NCI-H128 (cell line): ENCODE results near the gene NOS3.

Experiments
- DNase-seq: peaks from one replicate; lab custom pipeline; 2025; ENCODE audit not compliant: unreplicated experiment; lab: John Stamatoyannopoulos, UW

NOS3 gene

DNA sequence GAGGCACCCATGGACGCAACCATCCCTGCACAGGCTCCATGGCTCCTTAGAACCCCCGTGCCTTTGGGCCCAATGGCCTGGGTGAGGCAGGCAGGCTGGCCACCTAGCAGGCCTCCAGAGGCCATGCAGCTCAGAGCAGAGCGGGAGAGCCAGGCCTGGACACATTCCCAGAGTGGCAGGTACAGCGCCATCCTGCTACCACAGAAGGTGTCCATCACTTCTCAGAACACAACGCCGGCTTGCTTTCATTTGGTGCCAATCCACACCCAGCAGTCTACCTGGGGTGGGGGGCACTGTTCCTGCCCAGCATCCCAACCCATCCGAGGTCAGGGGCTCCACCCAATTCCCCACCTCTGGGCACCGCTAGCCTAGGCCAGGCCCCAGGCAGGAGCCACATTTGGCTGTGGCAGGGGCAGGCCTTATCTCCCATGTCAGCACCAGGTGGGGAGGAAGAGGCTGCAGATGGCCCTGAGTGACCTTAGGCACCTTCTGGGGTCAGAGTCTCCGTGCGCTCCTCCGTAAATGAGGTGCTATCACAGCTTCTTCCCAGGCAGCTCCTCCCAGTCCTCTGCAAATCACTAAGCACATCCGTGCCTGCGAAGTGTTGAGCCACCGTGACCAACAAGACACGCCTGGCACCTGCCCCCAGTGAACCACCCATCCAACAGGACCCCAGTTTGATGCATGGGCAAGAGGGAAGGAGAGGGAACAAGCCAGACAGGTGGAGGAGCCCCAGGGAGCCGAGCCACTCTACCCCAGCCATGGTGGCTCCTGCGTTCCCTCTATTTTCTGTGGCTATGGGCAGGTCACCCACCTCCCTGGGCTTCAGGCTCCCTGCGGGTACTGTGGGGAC lies 26.9 kb upstream of the NOS3 start:
- no peak for DNase-seq

DNA sequence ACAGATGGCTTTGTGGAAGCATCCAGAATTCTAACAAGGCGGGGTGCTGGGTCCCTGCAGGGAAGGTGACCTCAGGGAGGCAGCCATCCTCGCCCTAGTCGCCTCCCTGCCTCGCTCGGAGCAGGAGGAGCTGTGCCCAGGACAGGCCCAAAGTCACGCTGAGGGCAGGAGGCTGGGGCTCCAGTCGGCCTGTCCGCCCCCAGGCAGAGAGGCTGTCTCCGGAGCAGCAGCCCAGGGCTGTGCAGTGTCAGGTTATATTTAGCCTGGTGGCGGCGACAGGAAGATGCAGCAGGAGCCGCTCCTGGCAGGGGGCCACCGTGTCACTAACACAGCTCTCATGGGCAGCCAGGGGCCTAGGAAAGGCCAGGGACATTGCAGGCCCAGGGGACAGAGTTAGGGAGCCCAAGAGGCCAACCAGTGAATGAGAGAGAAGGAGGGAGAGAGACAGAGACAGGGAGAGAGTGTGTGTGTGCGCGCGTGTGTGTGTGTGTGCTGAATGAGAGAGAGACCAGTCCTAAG lies 26.2 kb upstream of the NOS3 start:
- DNase-seq = no peak

DNA sequence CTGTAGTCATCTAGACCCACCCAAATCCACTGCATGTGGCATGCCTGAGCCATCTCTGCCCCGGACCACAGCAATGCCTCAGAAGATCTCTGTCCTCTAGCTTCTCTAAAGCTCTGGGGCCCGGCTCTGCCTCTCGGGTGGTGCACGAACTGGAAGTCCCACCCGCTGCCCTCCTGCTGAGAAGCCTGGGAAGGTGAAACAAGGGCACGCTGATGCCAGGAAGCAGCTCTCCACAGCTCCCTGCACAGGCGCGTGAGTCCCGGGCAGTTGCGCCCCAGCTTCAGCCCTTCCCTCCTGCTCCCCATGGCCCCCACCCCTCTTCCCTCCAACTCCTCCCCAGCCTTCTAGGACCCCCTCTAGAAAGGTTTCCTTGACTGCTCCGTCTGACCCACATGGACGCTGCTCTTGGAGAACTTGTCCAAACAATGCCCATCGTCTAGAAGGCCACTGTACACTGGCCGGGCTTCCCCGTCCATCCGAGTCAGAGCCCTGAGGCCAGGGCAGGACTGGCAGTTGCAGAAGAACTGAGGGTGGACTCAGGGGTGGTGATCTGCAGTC lies 25.5 kb upstream of the NOS3 start:
- DNase-seq = no peak

DNA sequence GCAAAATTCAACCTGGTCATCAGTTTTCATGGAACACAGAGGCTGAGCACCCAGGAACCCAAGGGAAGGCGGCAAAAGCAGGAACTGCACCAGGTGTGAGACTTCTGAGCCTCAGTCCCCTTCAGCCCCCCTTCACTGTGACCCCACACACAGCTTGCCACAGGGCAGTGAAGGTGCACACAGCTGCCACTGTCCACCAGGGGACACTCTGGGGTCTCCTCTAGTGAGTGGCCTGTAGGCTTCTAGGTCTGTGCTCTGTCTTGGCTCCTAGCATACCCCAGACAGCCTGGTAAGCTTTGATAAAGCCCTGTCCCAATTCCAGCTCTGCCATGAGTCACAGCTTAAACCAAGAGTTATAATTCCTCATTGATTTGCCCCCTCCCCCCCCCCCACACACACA lies 24.8 kb upstream of the NOS3 start:
- no peak for DNase-seq

DNA sequence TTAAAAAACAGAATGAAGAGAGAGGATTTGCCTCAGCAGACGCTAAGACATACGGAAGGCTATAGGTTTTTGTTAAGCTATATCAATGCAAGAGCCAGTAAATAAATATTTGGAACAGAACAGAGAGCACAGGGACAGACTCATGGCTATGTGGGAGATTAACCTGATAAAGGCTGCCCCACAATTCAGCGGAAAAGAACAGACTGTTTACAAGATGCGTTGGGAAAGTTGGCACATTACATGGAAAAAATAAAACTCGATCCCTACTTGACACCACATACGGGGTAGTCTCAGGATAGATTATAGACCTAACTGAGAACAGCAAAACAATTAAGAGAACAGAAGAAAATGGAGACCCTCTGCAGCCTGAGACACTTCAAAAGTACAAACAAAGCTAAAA lies 23.5 kb upstream of the NOS3 start:
- no peak for DNase-seq

DNA sequence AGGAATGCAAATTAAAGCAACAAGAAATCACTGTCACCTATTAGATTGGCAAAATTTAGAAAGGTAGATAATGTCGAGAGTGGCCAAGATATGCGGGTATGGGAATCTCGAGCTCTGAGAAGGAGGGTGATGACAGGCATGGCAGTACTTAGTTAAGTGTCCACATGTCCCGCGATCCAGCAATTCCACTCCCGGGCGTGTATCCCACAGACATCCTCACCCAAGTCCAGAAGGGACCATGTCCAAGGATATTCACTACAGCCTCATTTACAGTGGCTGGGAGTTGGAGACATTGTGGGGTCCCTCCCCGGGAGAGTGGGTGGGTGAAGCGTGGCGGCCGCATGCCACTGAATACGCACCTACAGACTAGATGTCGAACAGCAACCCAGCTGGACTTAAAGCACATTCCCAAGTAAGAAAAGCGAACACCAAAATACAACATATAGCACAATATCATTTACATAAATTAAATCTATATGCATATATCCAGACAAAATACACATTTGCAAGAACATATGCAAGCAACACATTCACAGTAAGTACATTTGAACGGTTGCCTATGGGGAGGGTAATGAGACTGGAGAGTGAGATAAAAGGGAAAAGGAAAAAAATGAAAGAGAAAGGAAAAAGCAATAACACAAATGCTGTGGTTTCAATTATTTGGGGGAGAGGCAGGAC lies 22.6 kb upstream of the NOS3 start:
- DNase-seq = no peak

DNA sequence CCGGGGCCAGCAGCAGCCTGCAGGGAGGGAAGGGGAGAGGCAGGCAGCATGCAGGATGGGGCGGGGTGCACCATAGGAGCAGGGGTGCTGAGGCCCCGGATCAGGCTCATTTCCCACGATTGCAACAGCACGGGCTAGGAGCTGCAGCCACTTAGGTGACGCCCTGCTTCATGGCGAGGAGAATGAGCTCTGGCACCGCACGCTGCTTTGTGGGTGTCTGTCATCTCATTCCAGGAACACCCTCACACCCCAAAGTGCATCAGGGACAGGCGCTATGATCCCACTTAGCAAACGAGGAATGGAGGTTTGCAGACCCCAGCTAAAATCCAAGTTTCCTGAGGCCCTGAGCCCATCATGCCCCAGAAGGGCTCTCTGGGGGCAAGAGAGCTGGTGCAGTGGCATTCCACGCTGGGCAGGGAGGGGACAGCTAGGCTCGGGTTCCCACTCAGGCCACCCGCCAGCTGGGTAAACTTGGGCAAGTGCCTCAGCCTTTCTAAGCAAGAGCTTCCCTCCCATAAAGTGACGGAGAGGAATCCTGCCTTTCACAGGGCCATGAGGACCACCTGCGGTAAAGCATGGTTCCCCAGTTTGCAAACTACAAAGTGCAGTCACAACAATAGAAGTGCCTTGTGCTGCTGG lies 22.0 kb upstream of the NOS3 start:
- DNase-seq = no peak

DNA sequence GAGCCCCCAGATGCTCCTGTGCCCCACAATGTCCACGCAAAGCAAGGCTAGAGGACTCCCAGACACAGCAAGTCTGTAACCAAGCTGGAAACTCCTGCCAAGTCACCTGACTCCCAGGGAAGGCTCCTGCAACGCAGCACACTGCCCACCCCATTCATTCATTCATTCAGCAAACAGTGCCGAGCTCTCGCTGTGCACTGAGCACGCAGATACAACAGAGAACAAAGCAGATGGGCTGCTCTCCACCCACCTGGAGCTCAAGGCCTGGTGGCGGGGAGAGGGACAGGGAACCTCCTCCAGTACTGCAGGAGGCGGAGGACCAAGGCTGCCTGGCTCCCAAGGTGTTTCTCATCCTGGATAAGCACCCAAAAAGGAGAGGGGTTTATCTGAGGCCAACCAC lies 21.3 kb upstream of the NOS3 start:
- DNase-seq = no peak

DNA sequence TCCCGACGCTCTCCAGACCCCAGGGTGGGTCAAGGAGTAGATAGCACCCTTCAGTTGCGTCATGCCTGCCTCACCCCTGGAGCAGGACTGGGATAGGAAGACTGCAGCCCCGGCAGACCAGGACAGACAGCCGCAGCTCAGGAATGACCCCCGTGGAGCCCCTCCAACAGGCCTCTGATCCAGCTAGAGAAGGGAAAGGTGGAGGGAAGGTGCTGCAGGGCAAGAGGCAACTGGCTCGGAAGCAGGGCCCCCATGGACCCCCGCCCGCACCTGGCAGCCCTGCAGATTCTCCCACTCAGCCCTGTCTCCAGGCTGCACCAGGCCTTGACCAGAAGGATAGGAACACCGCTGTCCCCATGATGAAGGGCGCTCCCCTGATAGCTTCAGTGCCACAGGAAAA lies 20.4 kb upstream of the NOS3 start:
- no peak for DNase-seq

DNA sequence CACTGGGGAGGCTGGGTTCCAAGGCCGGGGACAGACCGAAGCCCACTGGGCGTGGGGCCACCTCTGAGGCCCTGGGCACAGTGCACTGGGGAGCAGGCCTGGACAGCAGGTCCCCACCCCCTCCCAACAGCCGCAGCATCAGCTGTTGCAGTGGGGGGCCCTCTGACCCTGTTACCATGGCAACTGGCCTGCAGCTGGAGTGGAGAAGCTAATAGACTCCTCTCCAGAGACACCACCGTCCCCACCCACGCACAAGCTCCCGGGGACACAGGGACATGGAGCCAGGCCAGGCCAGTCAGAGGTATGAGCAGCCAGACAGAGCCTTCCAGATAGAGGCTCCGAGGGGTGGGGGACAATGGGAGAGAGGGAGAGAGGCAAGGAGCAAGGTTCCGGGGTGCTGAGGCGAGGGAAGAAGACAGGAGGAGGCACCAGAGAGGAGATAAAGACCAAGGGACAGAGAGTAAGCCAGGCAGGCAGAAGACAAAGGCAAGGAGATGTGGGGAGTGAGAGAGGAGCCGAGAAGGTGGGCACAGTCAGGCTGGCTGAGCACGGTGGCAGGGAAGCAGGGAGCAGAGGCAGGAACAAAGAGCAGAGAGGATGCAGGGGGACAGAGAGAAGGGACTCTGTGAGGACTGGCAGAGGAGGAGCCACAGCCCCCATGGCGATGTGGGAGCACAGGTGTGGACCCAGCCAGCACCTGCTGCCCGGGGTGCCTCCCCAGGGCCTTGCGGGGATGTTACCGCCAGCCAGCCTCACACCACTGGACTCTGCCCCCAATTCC lies 19.4 kb upstream of the NOS3 start:
- no peak for DNase-seq

DNA sequence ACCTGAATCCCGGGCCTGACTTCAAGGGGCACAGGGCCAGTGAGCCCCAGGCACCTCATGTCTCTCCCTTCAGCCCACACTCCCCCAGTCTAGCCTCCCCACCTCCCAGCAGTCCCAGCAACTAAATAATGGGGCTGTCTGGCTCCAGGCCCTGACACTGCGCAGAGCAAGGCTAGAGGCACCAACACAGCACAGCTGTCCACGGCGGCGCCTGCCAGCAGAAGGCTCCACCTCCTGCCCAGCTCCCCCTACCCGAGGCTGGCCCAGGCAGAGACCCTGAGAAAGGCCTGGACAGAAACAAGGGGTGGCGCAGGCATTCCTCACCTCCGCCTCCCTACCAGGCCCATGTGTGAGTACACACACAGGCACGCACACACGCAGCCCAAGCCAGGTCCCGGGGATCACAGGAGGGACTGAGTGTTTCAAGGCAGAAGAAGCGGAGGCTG lies 18.8 kb upstream of the NOS3 start:
- DNase-seq = no peak

DNA sequence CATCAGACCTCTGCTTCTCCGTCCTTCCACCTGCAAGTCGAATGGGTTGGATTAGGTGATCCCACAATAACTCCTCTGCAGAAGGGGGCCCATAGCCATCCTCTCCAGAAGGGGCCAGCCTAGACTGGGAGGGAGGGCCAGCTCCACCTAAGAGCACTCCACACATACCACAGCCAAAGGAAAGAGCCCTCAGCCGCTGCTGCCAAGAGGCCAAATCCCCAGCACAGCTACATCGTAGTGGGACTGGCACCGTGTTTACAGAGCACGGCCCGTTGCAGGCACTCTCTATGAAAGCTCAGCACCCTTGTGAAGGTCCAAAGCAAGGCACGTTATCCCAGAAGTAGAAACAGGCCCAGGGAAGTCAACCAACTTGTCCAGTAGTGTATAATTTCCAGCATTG lies 18.1 kb upstream of the NOS3 start:
- no peak for DNase-seq

DNA sequence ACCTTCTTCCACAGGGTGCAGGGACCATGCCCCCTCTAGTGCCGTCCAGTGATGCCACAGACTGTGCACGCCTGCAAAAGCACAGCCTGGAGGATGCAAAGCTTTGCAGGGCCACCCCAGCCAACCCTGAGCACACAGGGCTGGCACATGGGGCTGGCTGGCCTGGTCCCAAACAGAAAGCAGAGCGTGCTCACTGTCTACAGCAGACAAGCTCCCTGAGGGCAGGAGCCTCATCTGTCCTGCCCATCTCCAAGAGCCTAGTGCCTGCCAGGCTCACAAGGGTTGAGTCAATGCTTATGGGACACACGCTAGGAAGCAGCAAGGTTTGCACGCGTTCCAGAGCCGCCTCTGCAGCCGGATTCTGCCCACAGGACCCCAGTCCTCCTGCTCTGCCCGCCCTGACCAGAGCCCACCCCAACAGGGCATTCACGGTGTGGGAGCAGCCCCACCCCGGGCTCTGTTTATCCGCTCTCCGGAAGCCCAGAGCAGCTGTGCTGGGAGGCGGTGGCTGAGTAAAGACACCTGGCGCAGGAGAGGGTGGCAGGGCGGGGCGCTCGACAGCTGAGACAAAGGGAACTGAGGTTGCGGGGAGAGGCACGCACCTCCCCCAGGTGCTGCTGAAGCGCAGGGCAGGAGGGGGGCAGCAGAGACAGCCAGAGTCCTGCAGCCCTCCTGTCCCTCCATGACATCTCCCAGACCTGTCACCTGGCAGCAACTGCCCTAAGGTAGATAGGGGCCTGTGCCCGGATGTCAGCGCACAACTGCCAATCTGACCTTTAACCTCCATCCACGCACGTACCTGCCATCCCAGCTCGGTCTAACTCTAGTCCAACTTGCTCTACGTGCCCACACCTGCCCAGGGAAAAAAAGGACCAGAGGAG lies 17.0 kb upstream of the NOS3 start:
- DNase-seq = peak; percentile 61

DNA sequence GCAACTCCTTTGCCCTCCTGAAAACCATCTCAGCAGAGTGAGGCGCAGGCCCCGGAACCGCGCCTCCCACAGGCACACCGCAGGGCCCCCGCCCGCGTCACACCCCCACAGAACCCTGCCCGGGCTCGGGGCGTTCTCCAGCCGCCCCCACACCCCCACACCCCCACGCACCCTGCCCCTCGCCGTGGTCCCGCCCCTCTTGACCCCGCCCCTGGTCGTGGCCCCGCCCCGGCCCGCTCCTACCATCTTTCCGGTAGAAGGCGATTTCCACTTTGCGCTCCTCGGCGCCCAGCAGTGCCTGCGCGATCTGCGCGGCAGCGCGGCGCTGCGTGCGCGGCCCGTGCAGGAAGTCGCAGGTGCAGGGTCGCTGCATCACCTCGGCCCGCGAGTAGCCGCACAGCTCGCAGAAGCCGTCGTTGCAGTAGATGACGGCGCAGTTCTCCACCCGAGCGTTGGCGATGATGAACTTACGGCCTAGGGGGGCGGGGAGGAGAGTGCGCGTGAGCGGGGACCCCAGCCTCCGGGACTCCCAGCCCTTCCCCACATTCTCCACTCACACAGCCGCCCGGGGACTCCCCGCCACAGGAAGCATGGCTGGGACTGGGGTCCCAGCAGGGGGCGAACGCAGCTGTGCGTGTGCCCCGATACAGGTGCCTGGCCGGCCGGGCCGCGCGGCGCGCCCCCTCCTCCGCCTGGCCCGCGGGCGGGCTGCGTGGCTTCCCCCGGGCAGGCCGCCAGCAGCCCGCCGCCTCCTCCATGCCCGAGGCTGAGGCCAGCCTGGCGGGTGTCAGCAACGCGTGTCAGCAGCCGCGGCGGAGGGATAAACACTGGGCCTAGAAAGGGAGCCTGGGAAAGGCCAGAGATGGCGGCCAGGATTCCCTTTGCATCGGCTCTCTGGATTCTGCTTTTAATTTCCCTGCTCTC lies 16.1 kb upstream of the NOS3 start:
- DNase-seq = no peak

DNA sequence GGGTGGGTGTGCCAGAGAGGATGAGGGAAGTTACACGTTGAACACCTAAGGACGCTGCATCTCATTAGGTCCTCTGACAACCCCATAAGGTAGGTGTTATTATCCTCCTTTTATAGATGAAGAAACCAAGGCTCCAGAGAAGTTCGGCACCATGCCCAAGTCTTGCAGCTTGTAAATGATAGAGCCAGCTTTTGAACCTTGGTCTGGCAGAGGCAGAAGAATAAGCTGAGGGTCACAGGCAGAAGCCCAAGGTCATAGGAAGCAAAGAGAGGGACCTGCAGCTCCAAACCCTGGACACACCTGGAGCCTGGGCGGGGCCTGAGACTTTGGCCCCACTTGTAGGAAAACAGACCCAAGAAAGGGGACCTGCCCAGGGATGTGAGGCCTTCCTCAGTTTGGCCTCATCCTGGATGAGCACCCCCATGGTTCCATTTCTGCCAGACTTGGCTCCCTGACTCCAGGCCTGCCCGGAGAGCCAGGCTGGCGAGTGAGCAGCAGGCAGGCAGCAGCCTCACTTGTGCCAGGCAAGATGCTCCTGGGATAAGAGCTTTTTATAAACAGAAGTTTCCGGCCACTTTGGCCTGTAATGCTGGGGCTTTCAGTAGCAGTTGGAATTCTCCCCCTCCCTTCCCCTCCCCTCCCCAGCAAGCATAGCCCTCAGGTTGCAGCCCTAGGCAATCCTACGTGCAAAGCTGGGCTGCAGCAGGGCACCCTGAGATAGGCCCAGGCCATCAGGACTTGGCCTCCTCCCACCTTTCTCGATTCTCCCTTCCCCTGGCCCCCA lies 15.1 kb upstream of the NOS3 start:
- DNase-seq = no peak

DNA sequence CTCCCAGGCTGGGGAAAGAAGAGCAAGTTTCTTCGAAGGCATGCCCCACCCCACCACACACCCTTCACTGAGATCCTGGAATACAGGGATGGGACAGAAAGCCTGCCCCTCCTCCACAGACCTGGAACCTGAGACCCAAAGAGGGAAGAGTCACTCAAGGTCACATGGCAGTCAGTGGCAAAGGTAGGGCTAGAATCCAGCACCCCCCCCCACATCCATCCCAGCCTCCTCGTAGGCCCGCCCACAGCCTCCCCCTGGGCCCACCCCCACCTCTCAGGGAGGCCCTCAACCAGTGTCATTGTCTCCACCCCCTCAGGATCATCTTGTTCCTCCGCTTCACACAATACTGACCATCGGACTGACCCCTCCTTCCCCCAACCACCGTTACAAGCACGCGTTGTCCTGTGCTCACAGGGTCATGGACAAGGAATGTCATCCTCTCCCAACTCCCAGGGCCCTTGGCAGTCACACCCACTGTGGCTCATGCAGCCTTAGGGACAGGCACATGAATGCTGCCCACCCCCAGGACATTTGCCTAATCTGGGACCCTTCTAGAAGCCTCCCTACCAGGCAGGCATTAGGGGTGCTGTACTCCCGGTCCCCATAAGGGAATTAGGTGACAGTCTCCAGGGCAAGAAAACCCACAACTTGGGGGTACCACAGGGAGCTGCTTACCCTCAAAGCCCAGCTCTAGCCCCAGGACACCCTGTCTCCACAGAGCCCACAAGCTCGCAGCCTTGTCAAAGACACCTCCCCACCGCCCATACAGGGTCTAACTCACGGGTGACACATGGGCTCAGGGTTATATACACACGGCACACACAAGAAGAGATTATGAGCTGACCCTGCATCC lies 14.1 kb upstream of the NOS3 start:
- DNase-seq = no peak
